Neural crest cell (in vitro differentiated cells): ENCODE measurements around the gene GPR39. TPM values are rescaled to one million over a fixed set of nuclear protein-coding genes. Genes with fewer than 3 reads are reported as not detected.
A peak's percentile ranks its signal among the peaks of the same experiment; 100 is the strongest.

Experiments
- DNase-seq: peaks from one replicate; pipeline ENCODE4 v3.0.0; 2021; ENCODE audit warnings: low read depth, mixed read lengths, low spot score
- H3K27ac Mint-ChIP-seq: one replicate; pipeline ENCODE4 v1.8.0; 2021; ENCODE audit warnings: mild to moderate bottlenecking, mixed read lengths; ENCODE audit not compliant: unreplicated experiment
- H3K27me3 Mint-ChIP-seq: 2 replicates; pipeline ENCODE4 v1.8.0; 2021; ENCODE audit warnings: low read depth, mild to moderate bottlenecking, mixed read lengths
- H3K36me3 Mint-ChIP-seq: 2 replicates; pipeline ENCODE4 v1.8.0; 2021; ENCODE audit warnings: low read depth, mild to moderate bottlenecking, mixed read lengths
- H3K4me1 Mint-ChIP-seq: 2 replicates; pipeline ENCODE4 v1.8.0; 2021; ENCODE audit warnings: mixed read lengths
- H3K4me3 Mint-ChIP-seq: one replicate; pipeline ENCODE4 v1.8.0; 2021; ENCODE audit warnings: mild to moderate bottlenecking, mixed read lengths
- H3K9me3 Mint-ChIP-seq: 2 replicates; pipeline ENCODE4 v1.8.0; 2021; ENCODE audit warnings: mixed read lengths
- CTCF ChIP-seq: fragments of 200-600 bp; sonication (generic); conservative IDR thresholded peaks from 2 replicates; pipeline ENCODE4 v1.5.0; 2021; ENCODE audit warnings: antibody characterized with exemption, mild to moderate bottlenecking
- total RNA-seq: library from RNA; stranded (reverse); gene quantifications from 2 replicates; pipeline ENCODE4 v1.2.1, GENCODE V29; 2021

Gene GPR39
- total RNA-seq, 1 donor from 2014 or later, result 0.35 TPM

- no peak for DNase-seq
- no peak overlapping the region for H3K27ac Mint-ChIP-seq
- H3K4me1 Mint-ChIP-seq, result no peaks in the 10 kb centered on the region
- no peaks in the 10 kb centered on the region for H3K36me3 Mint-ChIP-seq
- H3K4me3 Mint-ChIP-seq, result no peak overlapping the region
- peaks cover 10% of the 10 kb centered on the region for H3K27me3 Mint-ChIP-seq
- no peaks in the 10 kb centered on the region for H3K9me3 Mint-ChIP-seq
- no peak for TF ChIP-seq CTCF
Measured at GRCh38 chr2:132407784-132408183, 8.8 kb upstream of the GPR39 start.

GRCh38 chr2:132412021-132412420, 4.6 kb upstream of the GPR39 start:
- Mint-ChIP-seq H3K27me3 (peaks cover 22% of the 10 kb centered on the region), H3K27ac (no peak overlapping the region), H3K4me1 (peaks cover 4% of the 10 kb centered on the region), H3K9me3 (no peaks in the 10 kb centered on the region), H3K4me3 (no peak overlapping the region), H3K36me3 (no peaks in the 10 kb centered on the region)
- no peak for TF ChIP-seq CTCF
- DNase-seq, result no peak

- Mint-ChIP-seq H3K27ac (no peak overlapping the region), H3K4me3 (peak overlapping the region; percentile 39), H3K4me1 (peaks cover 4% of the 10 kb centered on the region), H3K9me3 (no peaks in the 10 kb centered on the region), H3K27me3 (peaks cover 37% of the 10 kb centered on the region), H3K36me3 (no peaks in the 10 kb centered on the region)
- TF ChIP-seq CTCF, result no peak
- DNase-seq, result no peak
Measured at GRCh38 chr2:132414081-132414480, 2.5 kb upstream of the GPR39 start.

- H3K4me1 Mint-ChIP-seq, result peaks cover 4% of the 10 kb centered on the region
- H3K4me3 Mint-ChIP-seq, result peak overlapping the region; percentile 86
- no peak for DNase-seq
- no peak overlapping the region for H3K27ac Mint-ChIP-seq
- no peaks in the 10 kb centered on the region for H3K36me3 Mint-ChIP-seq
- no peaks in the 10 kb centered on the region for H3K9me3 Mint-ChIP-seq
- H3K27me3 Mint-ChIP-seq, result peaks cover 46% of the 10 kb centered on the region
- TF ChIP-seq CTCF, result no peak
Measured at GRCh38 chr2:132415256-132415914, 1.2 kb upstream of the GPR39 start.

GRCh38 chr2:132415915-132416722, 486 bp upstream of the GPR39 start:
- Mint-ChIP-seq H3K27ac (no peak overlapping the region), H3K9me3 (no peaks in the 10 kb centered on the region), H3K4me3 (peak overlapping the region; percentile 86), H3K36me3 (no peaks in the 10 kb centered on the region), H3K4me1 (peaks cover 4% of the 10 kb centered on the region), H3K27me3 (peaks cover 46% of the 10 kb centered on the region)
- peak; percentile 32 for DNase-seq
- TF ChIP-seq CTCF, result no peak
